HG03159 (cell line): Measurements from ENCODE around the gene F8.
"Not testable (repeated sequence)": the region's sequence is repeated elsewhere in the genome, so short reads cannot be mapped to it uniquely, and the experiment has no call there.

Experiments
- ATAC-seq: cut with Tn5 transposase; IDR thresholded peaks from one replicate; pipeline ENCODE4 v1.9.1; 2021; ENCODE audit warnings: mild to moderate bottlenecking, moderate library complexity; ENCODE audit not compliant: unreplicated experiment

F8 gene

GRCh38 chrX:155031657-155032056 is 9.1 kb upstream of the F8 start:
- no peak for ATAC-seq

GRCh38 chrX:155028877-155029291 is 6.4 kb upstream of the F8 start:
- ATAC-seq = no peak

DNA sequence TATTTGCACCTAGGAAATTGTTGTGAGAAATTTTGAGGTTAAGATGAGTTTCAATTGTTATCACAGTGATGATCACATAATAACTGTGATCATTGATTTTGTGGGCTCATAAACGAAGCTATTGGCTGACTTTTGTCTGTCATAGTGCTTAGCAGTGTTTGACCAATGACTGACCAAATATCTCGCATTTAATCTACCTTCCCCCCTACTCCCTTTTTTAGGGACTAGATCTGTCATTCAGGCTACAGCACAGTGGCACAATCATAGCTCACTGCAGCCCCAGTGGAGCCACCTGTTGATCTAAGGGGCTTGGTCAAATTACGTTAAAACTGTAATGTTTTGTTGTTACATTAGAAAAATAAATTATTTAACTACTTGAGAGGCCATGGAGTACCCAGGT is 5.6 kb upstream of the F8 start:
- no peak for ATAC-seq

GRCh38 chrX:155027509-155028066 is 5.1 kb upstream of the F8 start:
- ATAC-seq = no peak

GRCh38 chrX:155026727-155027508 is 4.4 kb upstream of the F8 start, which contains the start of gene FUNDC2:
FUNDC2 (plus strand) TSS chrX:155026844; CDS start chrX:155026939, 95 bp downstream.
- ATAC-seq = peak; percentile 89

- no peak for ATAC-seq
These were observed 3.9 kb upstream of the F8 start for GRCh38 chrX:155026420-155026726.

GRCh38 chrX:155023907-155024833 is 1.6 kb upstream of the F8 start:
- no peak for ATAC-seq

- ATAC-seq = no peak
These were observed 1.9 kb downstream of the F8 start for GRCh38 chrX:155020591-155020990.

- no peak for ATAC-seq
These were observed 12.5 kb downstream of the F8 start for GRCh38 chrX:155009994-155010472.

DNA sequence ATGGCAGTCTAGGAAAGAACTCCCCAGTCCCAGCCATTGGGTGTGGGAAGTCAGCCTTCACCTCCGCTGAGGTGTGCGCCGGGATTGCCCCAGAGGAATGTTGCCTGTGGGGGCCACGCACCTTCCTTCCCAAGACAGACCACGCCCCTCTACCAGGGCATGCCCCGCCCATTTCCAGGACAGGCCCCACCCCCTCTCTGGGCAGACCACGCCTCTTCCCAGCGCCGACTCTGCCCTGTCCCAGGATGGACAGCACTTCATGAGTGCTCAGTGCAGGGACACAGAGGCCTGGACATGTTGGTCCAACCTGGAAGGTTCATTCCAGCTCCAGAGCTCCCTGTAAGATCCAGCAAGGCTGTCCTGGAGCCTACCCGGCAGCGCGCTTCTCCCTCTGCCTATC is 13.9 kb downstream of the F8 start:
- not testable (repeated sequence) for ATAC-seq

GRCh38 chrX:155006913-155007671 is 15.4 kb downstream of the F8 start:
- ATAC-seq = not testable (repeated sequence)

DNA sequence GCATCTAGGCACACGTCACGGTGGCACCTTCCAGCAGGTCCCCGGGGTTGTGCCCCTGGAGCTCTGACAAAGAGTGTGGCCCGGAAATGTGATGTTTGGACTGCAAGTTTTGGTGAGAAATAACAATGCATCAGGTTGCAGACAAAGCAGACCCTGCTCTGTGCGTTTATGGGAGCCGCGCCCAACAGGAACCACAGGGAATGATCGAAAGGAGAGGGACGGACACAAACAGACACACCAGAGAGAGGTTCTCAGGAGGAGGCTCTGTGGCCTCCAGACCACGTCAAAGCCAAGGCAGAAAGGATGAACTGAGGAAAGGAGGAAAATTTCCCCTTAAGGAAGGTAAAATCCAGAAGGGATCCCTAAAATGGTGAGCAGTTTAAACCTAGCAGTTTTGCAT is 16.1 kb downstream of the F8 start:
- ATAC-seq = not testable (repeated sequence)

DNA sequence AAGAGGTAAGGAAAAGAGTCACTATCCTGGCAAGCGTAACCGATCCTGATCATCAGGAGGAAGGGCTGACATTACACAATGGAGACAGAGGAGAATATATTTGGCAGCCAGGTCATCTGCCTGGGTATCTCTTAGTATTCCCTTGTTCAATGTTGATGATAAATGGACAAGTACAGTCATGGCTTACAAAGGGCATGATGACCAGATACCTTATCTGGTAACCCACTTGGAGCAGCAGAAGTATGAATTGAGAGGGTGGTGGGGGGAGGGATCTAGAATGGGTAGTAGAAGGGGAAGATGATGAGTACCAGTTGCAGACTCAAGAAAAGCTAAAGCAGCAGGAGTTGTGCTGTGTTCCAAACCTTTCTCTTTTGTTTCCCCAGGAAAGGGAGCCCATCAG is 17.3 kb downstream of the F8 start:
- no peak for ATAC-seq

DNA sequence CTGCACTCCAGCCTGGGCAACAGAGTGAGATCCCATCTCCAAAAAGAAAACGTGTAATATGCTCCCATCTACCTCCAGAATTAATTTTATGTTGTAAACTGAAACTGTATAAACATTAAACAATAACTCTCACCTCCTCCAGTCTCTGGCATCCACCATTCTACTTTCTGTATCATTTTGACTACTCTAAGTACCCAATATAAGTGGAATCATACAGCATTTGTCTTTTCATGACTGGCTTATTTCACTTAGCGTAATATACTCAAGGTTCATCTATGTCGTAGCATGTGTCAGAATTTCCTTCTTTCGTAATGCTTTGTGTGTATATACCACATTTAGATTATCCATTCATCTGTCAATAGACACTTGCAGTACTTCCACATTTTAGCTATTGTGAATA is 20.6 kb downstream of the F8 start:
- no peak for ATAC-seq

DNA sequence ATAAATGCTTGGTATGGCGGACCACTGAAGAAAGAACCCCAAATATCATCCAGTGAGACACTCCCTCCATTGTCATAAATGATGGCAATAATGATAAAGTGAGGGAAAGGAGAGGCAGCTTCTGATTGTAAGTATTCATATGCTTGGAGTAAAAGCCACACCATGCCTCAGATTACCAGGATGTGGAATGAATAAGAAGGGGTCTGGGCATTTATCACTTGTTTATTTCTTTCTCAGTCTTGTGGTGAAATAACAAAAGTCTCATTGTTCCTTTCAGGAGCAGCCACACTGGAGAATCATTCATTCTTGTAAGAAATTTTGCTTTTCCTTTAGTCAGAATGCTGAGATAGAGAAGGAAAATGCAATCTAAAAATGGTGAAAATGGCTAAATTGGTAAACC is 21.7 kb downstream of the F8 start:
- ATAC-seq = no peak

GRCh38 chrX:154998204-154998880 is 24.2 kb downstream of the F8 start:
- no peak for ATAC-seq

GRCh38 chrX:154991476-154991875 is 31.0 kb downstream of the F8 start:
- no peak for ATAC-seq

- no peak for ATAC-seq
These were observed 31.5 kb downstream of the F8 start for GRCh38 chrX:154991039-154991438.

GRCh38 chrX:154990496-154990895 is 32.0 kb downstream of the F8 start:
- ATAC-seq = no peak

- ATAC-seq = no peak
These were observed 33.8 kb downstream of the F8 start for GRCh38 chrX:154988719-154989118.
